HG03575 (cell line): ENCODE data around the gene MAN1A2.

Source experiments
- ATAC-seq: cut with Tn5 transposase; IDR thresholded peaks from one replicate; pipeline ENCODE4 v1.9.1; 2021; ENCODE audit not compliant: unreplicated experiment, insufficient number of reproducible peaks, low FRiP score; ENCODE audit errors: extremely low read depth

The MAN1A2 gene

DNA sequence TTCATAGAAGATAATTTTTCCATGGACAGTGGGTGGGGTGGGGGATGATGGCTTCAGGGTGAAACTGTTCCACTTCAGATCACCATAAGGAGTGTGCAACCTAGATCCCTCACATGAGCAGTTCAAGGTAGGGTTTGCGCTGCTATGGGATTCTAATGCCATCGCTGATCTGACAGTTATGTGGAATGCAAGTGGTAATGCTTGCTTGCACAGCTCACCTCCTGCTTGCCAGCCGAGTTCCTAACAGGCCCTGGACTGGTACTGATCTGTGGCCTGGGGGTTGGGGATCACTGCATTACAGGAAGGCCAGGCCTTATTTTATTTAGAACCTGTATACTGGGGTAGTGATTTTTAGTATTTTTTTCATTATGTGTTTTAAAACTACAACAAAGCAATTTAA lies 22.0 kb downstream of the MAN1A2 start:
- no peak for ATAC-seq

DNA sequence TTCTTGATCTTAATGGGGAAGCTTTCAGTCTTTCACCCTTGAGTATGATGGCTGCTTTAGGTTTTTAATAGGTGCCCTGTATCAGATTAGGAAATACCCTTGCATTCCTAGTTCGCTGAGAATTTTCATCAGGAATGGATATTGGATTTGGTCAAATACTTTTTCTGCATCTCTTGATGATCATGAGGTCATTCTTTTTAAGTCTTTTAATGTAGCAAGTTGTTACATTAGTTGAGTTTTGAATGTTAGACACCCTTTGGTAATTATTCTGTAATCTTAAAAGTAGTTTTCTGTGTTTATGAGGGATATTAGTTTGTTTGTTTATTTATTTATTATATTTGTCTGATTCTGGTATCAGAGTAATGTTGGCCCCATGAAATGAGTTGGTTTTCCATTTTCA lies 22.5 kb downstream of the MAN1A2 start:
- ATAC-seq: no peak

DNA sequence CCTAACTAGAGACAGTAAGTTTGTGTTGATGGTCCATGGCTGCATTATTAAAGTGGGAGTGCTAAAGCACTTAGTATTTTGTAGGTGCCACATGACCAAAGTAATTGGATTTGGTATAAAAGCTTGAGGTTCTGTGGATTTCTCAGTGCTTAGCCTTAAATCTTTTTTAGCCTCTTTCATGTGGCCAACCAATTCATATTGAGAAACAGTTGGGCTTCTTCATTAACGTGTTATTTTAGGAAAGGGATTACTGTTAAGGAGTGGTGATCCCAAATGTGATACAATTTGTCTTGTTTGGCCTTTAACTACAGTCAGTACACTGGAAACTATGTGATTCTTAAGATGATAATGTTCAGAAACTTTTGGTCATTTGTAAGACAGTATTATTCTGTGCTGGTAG lies 25.5 kb downstream of the MAN1A2 start:
- ATAC-seq: no peak

DNA sequence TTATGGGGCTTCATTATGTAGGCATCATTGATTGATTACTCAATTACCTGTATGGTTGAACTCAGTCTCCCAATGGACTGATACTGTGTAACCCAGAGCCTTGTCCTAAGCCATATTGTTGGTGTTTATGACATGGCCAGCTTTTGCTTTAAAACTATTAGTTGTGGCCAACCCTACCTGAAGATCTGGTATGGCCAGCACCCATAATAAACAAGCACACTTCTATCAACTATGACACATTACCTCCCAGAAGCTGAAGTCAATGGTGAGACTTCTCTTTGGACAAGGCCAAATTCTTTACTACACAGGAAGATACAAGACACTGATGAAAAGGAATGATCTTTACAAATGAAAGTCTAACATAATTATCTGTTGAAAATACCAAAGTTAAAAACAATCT lies 28.8 kb downstream of the MAN1A2 start:
- ATAC-seq: no peak

DNA sequence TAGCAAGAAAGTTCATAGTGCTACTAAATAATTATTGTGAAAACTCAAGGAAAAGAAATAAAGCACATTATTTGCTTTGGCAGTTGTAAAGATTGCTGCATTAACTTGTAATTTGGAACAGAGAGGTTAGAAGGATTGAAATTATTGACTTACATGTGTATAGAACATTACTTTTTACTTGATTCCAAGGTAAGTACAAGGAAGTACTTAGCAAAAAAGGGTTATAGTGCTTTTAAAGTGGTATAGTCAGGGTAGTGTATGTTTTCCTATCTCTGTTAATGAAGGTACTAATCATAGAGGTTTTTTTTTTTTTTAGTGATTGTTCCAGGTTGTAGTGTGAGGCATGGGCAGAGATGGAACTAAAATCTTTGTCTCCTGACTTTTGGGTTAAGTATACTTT lies 29.4 kb downstream of the MAN1A2 start:
- ATAC-seq: no peak

DNA sequence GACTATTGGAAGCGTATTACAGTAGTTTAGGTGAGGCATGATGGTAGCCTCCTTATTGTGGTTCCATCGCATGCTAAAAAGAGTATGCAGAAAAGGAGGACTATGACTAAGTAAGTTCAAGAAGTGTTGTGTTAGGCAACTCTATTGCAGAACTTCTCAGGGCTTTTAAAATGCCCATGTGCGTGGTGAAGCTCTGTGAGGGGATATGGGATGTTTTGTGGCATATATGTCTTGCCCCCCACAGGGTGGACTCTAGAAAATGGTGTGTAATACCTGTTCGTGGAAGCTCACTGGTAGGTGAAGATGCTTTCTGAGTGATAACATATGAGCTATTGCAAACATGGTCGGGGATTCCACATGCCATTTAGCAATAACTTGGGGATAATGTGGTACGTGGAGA lies 31.7 kb downstream of the MAN1A2 start:
- no peak for ATAC-seq

DNA sequence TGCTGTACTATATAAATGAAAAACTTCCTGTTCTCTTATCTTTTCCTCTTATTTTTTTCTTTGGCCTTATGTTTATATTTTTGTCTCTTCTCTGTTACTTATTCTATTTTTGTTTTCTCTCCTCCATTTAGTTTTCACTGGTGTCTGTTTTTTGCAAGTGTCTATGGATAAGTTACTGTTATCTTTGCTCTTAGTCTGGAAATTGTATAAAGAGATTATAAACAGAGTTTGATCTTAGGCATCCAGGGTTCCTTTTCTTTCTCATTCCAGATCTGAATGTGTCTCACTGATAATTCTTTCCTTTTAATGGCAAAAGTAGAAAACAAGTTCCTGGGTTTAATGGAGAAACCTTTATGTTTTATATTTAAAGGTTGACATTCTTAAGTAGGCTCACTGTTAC lies 34.5 kb downstream of the MAN1A2 start:
- no peak for ATAC-seq

DNA sequence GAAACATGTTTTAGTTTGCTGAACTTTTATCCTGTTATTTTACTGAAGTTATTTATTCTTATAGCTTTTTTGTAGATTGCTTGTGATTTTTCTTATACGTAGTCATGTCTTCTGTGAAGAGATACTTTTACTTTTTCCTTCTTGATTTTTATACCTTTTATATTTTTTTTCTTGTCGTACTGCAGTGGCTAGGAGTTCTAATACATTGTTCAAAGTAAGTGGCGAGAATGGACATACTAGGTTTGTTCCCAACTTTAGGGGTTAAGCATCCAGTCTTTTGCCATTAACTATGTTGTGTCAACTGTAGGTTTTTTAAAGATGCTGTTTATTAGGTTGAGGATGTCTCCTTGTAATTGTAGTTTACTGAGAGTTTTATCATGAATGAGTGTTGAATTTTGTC lies 36.3 kb downstream of the MAN1A2 start:
- ATAC-seq: no peak

DNA sequence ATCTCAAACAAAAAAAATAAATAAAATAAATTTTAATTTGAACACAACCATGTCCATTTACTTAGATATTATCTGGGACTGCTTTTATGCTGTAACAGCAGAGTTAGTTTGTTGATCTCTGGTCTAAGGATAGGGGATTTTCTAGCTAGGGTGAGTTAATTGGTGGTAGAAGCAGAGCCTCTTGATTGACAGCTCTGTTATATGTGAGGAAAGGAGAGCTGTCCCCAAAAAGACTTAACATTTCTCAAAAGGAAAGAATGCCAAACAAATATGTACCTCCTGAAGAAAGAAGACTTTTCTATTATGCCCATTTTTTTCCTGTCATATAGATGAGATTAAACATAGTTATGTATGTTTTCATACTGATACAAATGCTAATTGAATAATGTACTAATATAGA lies 37.8 kb downstream of the MAN1A2 start:
- no peak for ATAC-seq

DNA sequence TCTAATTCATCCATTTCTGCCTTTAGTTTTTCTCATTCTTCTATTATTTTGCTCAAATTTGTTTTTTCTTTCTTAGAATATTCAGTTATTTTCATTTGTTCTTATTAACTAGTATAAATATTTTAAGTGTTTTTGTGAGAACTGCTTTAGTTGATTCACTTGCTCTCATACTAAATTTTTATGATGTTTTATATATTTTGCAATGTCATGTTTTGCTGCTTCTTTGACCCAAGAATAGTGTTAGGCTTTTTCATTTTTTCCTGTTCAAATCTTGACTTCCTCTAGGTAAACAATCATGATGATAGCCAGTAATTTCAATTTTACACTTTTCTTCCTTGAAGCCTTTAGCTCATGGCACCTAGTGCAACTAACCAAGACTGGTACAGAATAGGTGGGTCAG lies 45.2 kb downstream of the MAN1A2 start:
- ATAC-seq: no peak

DNA sequence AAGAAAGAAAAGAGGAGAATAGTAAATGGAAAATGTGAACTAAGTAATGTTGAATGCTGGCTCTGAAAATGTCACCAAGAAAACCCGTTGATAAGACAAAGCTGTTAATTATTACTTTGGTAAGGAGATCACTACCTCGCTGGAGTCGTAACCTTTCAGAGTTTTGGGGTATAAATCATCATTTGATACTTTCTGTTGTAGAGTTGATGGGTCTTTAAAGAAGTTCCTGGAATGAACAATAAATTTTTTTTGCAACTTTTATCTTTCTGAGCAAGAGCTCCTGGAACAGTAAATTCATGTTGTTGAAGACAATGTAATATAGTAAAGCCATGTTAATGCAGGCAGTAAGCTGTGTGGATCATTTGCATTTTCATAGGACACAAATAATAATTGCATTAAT lies 46.2 kb downstream of the MAN1A2 start:
- ATAC-seq: no peak

DNA sequence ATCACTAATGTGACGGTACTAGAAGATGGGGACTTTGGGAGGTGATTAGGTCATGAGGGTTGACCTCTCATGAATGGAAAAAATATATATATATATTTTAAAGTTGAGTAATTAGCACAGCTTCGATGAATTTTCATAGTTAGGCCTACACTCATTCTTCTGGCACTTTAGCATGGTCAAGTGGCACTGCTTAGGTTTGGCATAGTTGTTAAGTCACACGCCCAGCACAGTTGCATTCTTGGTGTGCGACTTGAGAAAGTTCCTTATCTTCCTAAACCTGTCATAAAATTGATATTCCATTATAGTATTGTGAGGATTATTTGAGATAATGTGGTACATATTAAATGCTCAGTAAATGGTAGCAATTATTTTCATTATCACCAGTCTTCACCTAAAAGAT lies 47.7 kb downstream of the MAN1A2 start:
- ATAC-seq: no peak

DNA sequence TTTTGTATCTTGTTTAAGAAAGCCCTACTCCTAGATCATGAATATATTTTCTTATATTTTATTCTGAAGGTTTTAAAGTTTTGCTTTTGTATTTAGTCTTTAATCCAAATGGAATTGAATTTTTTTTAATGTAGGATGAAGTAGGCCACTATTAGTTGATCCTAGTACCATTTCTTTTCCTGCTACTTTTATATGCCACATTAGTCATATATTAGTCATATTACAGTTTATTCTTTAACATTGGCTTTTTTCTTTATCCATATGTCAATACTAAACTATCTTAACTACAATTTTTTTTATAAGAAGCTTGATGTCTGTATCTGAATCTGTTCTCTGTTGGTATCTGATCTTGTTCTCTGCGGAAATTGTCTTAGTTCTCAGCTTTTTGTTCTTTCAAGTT lies 48.8 kb downstream of the MAN1A2 start:
- ATAC-seq: no peak

DNA sequence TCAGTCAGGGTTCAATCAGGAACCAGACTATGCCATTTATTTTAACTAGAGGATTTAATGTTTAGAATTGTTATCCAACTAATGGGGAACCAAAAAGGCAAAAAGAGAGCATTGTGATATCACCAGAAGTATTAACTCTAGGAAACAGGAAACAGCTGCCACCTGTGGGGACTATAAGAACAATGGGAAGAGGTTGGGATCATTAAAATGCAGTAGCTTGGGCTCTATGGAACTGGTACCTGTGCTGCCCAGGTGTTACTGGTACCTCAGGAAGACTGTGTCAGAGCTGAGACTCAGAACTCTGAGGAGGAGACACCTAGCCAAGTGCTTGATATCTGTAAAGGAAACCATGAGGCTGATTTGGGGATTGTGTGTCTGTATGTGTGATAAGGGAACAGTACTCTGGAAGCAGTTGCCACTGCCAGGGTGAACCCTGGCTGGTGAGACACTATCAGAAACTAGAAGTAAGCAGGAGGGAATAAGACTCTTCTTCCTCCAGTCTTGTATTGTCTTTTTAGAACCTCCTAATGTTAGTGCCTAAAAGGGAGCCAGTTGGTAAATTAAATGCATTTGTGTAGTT lies 49.4 kb downstream of the MAN1A2 start:
- no peak for ATAC-seq

DNA sequence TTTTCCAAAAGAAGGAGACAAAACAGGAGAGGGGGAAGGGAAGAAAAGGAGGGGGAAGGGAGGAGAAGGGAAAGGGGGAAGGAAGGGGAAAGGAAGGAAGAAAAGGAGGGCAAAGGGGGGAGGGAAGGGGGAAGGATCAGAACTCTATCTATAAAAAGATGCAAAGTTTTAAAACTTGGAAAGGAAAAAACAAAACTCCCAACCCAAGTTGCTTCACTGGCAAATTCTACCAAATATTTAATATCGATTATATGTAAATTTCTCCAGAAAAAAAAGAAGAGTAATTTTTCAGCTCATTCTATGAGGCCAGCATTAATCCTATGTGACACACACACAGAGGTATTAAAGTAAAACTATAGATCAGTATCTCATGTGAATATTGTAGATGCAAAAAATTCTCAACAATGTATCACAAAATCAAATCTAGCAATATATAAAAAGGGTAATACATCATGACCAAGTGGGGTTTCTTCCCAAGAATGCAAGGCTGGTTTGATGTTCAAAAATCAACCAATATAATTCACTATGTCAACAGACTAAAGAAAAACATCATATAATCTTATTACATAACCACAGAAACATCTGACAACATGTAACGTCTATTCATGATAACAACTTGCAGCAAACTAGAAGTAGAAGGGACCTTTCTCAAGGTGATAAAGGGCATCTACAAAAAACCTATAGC lies 57.9 kb downstream of the MAN1A2 start:
- ATAC-seq: no peak

DNA sequence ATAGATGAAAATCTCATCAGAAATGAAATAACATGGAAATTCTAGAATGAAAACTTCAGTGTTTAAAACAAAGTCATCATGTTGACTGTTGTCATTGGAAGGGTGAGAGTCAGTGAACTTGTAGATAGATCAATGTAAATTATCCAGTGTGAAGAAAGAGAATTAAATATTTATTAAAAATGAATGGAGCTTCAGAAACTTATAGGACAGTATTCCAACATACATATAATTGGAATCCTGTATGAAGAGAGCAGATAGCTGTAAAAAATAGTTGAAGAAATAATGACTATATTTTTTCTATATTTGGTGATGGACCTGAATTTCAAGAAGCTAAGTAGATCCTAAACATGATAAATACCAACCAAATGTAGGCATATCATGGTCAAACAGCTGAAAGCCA lies 60.0 kb downstream of the MAN1A2 start:
- ATAC-seq: no peak

DNA sequence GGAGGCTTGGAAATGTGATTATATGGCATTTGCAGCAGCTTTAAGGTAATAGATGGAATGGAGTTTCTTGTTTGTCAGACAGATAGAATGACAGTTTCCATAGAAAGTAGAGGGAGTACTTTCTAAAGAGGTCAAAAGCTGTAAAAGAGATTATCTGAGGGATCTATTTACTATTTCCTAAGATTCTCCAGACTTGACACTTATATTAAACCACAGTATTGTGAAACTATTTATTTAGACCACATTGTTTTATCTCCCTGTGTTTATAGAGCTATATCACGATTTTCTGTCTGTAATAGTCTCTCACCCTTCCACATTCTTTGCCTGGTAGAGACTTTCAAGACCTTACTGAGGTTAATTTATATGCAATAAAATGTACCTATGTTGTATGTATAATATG lies 66.7 kb downstream of the MAN1A2 start:
- no peak for ATAC-seq

DNA sequence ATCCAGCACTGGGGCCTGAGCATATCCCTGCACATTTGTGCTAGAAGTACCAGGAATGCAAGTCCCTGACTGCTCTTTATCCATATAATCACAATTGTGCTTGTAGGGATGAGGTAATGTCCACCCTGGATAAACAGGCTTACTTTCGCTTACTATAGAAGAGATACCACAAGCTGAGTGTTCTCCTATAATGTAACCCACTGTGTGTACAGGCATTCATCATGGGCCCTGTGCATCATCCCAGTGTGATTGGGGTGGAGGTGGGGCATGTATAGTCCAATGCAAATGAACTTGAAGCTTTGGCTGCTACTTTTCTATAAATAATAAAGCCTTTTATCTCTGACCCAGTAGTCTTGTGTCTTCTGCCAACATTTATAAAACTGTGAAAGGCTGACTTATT lies 69.3 kb downstream of the MAN1A2 start:
- ATAC-seq: no peak

DNA sequence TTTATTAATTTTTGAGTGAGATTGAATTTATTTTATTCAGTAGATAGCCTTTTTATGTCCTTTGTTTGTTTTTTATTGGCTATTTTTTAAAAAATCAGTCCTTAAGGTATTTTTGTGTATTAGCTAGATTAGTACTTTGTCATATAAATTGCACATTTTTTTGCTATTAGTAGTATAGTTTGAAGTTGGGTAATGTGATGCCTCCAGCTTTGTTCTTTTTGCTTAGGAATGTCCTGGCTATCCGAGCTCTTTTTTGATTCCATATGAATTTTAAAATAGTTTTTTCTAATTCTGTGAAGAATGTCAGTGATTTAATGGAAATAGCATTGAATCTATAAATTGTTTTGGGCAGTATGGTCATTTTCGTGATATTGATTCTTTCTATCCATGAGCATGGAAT lies 80.4 kb downstream of the MAN1A2 start:
- no peak for ATAC-seq

DNA sequence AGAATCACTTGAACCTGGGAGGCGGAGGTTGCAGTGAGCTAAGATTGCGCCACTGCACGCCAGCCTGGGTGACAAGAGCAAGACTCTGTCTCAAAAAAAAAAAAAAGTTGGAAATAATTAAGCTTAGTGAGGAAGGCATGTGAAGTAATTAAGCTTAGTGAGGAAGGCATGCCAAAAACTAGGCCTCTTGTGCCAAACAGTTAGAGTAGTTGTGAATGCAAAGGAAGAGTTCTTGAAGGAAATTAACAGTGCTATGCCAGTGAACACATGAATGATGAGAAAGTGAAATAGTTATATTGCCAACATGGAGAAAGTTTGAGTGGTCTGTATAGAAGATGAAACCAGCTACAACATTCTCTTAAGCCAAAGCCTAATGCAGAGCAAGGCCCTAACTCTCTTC lies 85.0 kb downstream of the MAN1A2 start:
- ATAC-seq: no peak

DNA sequence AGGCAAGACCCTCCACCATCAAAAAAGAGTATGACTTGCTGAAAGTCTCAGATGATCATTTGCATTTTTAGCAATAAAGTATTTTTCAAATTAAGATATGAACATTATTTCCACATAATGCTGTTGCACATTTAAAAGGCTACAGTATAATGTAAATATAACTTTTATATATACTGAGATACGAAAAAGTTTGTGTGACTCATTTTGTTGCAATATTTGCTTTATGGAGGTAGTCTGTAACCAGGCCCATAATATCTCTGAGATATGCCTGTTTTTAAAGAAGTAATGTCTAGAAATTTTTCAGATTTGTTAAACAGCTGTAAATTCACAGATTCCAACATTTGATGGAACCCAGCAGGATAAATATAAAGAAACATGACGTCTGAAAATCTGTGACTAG lies 86.7 kb downstream of the MAN1A2 start:
- ATAC-seq: no peak
